ENCODE results near the gene GPR180. TPM values are rescaled to one million over a fixed set of nuclear protein-coding genes. Genes with fewer than 3 reads are reported as not detected.
"Not testable (repeated sequence)": the region's sequence is repeated elsewhere in the genome, so short reads cannot be mapped to it uniquely, and the experiment has no call there.

Gene GPR180
- total RNA-seq, 3 donors from 2014 or later, result 6.0 to 8.3 (median 7.0) TPM

GRCh38 chr13:94609196-94609595, 7.5 kb downstream of the GPR180 start:
- Mint-ChIP-seq H3K36me3 (ENCODE audit: insufficient read depth) (peaks cover 19% of the 10 kb centered on the region), H3K4me1 (ENCODE audit: low read depth) (peaks cover 10% of the 10 kb centered on the region), H3K4me3 (no peak overlapping the region), H3K9me3 (no peaks in the 10 kb centered on the region), H3K27me3 (ENCODE audit: low read depth) (no peaks in the 10 kb centered on the region)
- ATAC-seq (no peak), DNase-seq (no peak)

- Mint-ChIP-seq H3K9me3 (no peaks in the 10 kb centered on the region), H3K4me1 (ENCODE audit: low read depth) (peaks cover 12% of the 10 kb centered on the region), H3K27me3 (ENCODE audit: low read depth) (no peaks in the 10 kb centered on the region), H3K4me3 (no peak overlapping the region), H3K36me3 (ENCODE audit: insufficient read depth) (peaks cover 22% of the 10 kb centered on the region)
- DNase-seq (no peak), ATAC-seq (no peak)
These were observed 8.8 kb downstream of the GPR180 start for GRCh38 chr13:94610475-94610874.

GRCh38 chr13:94612050-94612449, 10.4 kb downstream of the GPR180 start:
- Mint-ChIP-seq H3K36me3 (ENCODE audit: insufficient read depth) (peaks cover 16% of the 10 kb centered on the region), H3K27me3 (ENCODE audit: low read depth) (no peaks in the 10 kb centered on the region), H3K9me3 (no peaks in the 10 kb centered on the region), H3K4me3 (no peak overlapping the region), H3K4me1 (ENCODE audit: low read depth) (peaks cover 14% of the 10 kb centered on the region)
- ATAC-seq (no peak), DNase-seq (no peak)

GRCh38 chr13:94613051-94613450, 11.4 kb downstream of the GPR180 start:
- peaks cover 15% of the 10 kb centered on the region for H3K36me3 Mint-ChIP-seq (ENCODE audit: insufficient read depth)
- H3K9me3 Mint-ChIP-seq, result no peaks in the 10 kb centered on the region
- no peaks in the 10 kb centered on the region for H3K27me3 Mint-ChIP-seq (ENCODE audit: low read depth)
- ATAC-seq (no peak), DNase-seq (no peak)
- H3K4me1 Mint-ChIP-seq (ENCODE audit: low read depth), result peaks cover 12% of the 10 kb centered on the region
- H3K4me3 Mint-ChIP-seq, result no peak overlapping the region

- no peaks in the 10 kb centered on the region for H3K9me3 Mint-ChIP-seq
- ATAC-seq, result peak; percentile 37 to 43
- DNase-seq, result peak; percentile 10
- no peak overlapping the region for H3K4me3 Mint-ChIP-seq
- H3K36me3 Mint-ChIP-seq (ENCODE audit: insufficient read depth), result peaks cover 16% of the 10 kb centered on the region
- H3K27me3 Mint-ChIP-seq (ENCODE audit: low read depth), result no peaks in the 10 kb centered on the region
- peaks cover 12% of the 10 kb centered on the region for H3K4me1 Mint-ChIP-seq (ENCODE audit: low read depth)
These were observed 15.8 kb downstream of the GPR180 start for GRCh38 chr13:94617389-94618000.

- Mint-ChIP-seq H3K4me1 (ENCODE audit: low read depth) (peaks cover 8% of the 10 kb centered on the region), H3K27me3 (ENCODE audit: low read depth) (no peaks in the 10 kb centered on the region), H3K4me3 (no peak overlapping the region), H3K36me3 (ENCODE audit: insufficient read depth) (peaks cover 19% of the 10 kb centered on the region), H3K9me3 (no peaks in the 10 kb centered on the region)
- ATAC-seq (peak; percentile 58 to 70), DNase-seq (no peak)
These were observed 18.7 kb downstream of the GPR180 start for GRCh38 chr13:94620286-94620896.

- H3K9me3 Mint-ChIP-seq, result no peaks in the 10 kb centered on the region
- DNase-seq (no peak), ATAC-seq (no peak)
- H3K4me3 Mint-ChIP-seq, result no peak overlapping the region
- no peaks in the 10 kb centered on the region for H3K4me1 Mint-ChIP-seq (ENCODE audit: low read depth)
- no peaks in the 10 kb centered on the region for H3K27me3 Mint-ChIP-seq (ENCODE audit: low read depth)
- H3K36me3 Mint-ChIP-seq (ENCODE audit: insufficient read depth), result peaks cover 22% of the 10 kb centered on the region
These were observed 20.7 kb downstream of the GPR180 start for GRCh38 chr13:94622344-94622743.

GRCh38 chr13:94623316-94623715, 21.7 kb downstream of the GPR180 start:
- Mint-ChIP-seq H3K36me3 (ENCODE audit: insufficient read depth) (peaks cover 22% of the 10 kb centered on the region), H3K27me3 (ENCODE audit: low read depth) (no peaks in the 10 kb centered on the region), H3K4me3 (no peak overlapping the region), H3K4me1 (ENCODE audit: low read depth) (no peaks in the 10 kb centered on the region), H3K9me3 (no peaks in the 10 kb centered on the region)
- no peak for ATAC-seq
- DNase-seq, result no peak

- DNase-seq, result no peak
- peaks cover under 1% of the 10 kb centered on the region for H3K4me1 Mint-ChIP-seq (ENCODE audit: low read depth)
- no peaks in the 10 kb centered on the region for H3K9me3 Mint-ChIP-seq
- no peaks in the 10 kb centered on the region for H3K27me3 Mint-ChIP-seq (ENCODE audit: low read depth)
- no peak for ATAC-seq
- H3K36me3 Mint-ChIP-seq (ENCODE audit: insufficient read depth), result peaks cover 29% of the 10 kb centered on the region
- H3K4me3 Mint-ChIP-seq, result no peak overlapping the region
These were observed 29.2 kb downstream of the GPR180 start for GRCh38 chr13:94630858-94631257.

- Mint-ChIP-seq H3K4me3 (no peak overlapping the region), H3K27me3 (ENCODE audit: low read depth) (no peaks in the 10 kb centered on the region), H3K9me3 (no peaks in the 10 kb centered on the region), H3K4me1 (ENCODE audit: low read depth) (peaks cover 2% of the 10 kb centered on the region), H3K36me3 (ENCODE audit: insufficient read depth) (peaks cover 28% of the 10 kb centered on the region)
- DNase-seq, result no peak
- no peak for ATAC-seq
These were observed 30.7 kb downstream of the GPR180 start for GRCh38 chr13:94632226-94632980.

GRCh38 chr13:94636096-94636495, 34.4 kb downstream of the GPR180 start:
- peaks cover 16% of the 10 kb centered on the region for H3K36me3 Mint-ChIP-seq (ENCODE audit: insufficient read depth)
- H3K9me3 Mint-ChIP-seq; H3K4me3 Mint-ChIP-seq; DNase-seq; H3K27me3 Mint-ChIP-seq (ENCODE audit: low read depth); H3K4me1 Mint-ChIP-seq (ENCODE audit: low read depth): not testable (repeated sequence)
- peak; percentile 48 to 75 for ATAC-seq

GRCh38 chr13:94636942-94637578, 35.4 kb downstream of the GPR180 start:
- Mint-ChIP-seq H3K36me3 (ENCODE audit: insufficient read depth) (peaks cover 12% of the 10 kb centered on the region), H3K9me3 (no peaks in the 10 kb centered on the region), H3K4me3 (no peak overlapping the region), H3K27me3 (ENCODE audit: low read depth) (peaks cover 2% of the 10 kb centered on the region), H3K4me1 (ENCODE audit: low read depth) (peaks cover 2% of the 10 kb centered on the region)
- ATAC-seq (peak; percentile 56 to 65), DNase-seq (no peak)

- H3K36me3 Mint-ChIP-seq (ENCODE audit: insufficient read depth); H3K4me3 Mint-ChIP-seq; ATAC-seq; H3K4me1 Mint-ChIP-seq (ENCODE audit: low read depth); DNase-seq; H3K27me3 Mint-ChIP-seq (ENCODE audit: low read depth); H3K9me3 Mint-ChIP-seq: not testable (repeated sequence)
These were observed 36.0 kb downstream of the GPR180 start for GRCh38 chr13:94637677-94638076.

- ATAC-seq (no peak), DNase-seq (no peak)
- Mint-ChIP-seq H3K9me3 (no peaks in the 10 kb centered on the region), H3K36me3 (ENCODE audit: insufficient read depth) (peaks cover 2% of the 10 kb centered on the region), H3K4me1 (ENCODE audit: low read depth) (peaks cover 2% of the 10 kb centered on the region), H3K27me3 (ENCODE audit: low read depth) (peaks cover 2% of the 10 kb centered on the region), H3K4me3 (no peak overlapping the region)
These were observed 39.1 kb downstream of the GPR180 start for GRCh38 chr13:94640721-94641120.
